ENCODE data around the gene ENTR1. TPM values are rescaled to one million over a fixed set of nuclear protein-coding genes. Genes with fewer than 3 reads are reported as not detected.

The ENTR1 gene
- polyA plus RNA-seq, 1 donor from 2014 or later = 63.7 TPM

DNA sequence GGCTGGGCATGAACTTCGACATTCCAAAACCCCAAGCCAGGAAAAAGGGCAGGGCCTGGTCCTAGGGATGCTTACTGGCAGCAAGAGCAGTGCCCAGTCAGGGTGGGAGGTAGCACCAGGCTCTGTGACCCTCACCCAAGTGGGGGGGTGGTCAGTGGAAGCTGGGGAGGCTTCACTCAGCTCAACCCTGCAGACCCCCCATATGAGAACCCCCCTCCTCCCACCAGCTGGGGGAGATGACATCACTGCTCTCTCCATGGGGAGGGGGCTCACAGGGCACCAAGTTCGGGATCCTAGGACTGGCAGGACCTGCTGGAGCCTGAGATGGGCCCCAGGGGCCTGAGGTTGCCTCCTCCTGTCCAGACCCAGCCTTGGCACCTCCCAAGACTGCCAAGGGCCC, 51.5 kb downstream of the ENTR1 start:
- Histone ChIP-seq H3K36me3 (ENCODE audit: insufficient read depth, low read length) (no peaks in the 10 kb centered on the region), H3K4me3 (ENCODE audit: low read length) (no peak overlapping the region), H3K4me2 (ENCODE audit: low read length) (no peak overlapping the region), H3K9me2 (ENCODE audit: insufficient read depth, low read length) (no peaks in the 10 kb centered on the region), H3K9me3 (ENCODE audit: low read length) (no peaks in the 10 kb centered on the region), H2AFZ (ENCODE audit: low read depth, low read length) (no peak overlapping the region), H3K79me2 (replicated peaks; ENCODE audit: insufficient read depth, low read length) (no peaks in the 10 kb centered on the region), H3K9ac (ENCODE audit: low read length) (no peak overlapping the region), H3K27ac (ENCODE audit: low read length) (no peak overlapping the region), H3K27me3 (ENCODE audit: insufficient read depth, low read depth, low read length) (no peaks in the 10 kb centered on the region), H3F3A (ENCODE audit: insufficient read depth, low read length, poor library complexity, severe bottlenecking) (no peaks in the 10 kb centered on the region), H4K20me1 (ENCODE audit: insufficient read depth) (no peaks in the 10 kb centered on the region)
- TF ChIP-seq EZH2 (IDR thresholded peaks at IDR 0.05; ENCODE audit: borderline replicate concordance, insufficient read depth, low read length, poor library complexity, severe bottlenecking) (no peak), MXI1 (conservative IDR thresholded peaks at IDR 0.05; ENCODE audit: poor library complexity, severe bottlenecking) (no peak)

DNA sequence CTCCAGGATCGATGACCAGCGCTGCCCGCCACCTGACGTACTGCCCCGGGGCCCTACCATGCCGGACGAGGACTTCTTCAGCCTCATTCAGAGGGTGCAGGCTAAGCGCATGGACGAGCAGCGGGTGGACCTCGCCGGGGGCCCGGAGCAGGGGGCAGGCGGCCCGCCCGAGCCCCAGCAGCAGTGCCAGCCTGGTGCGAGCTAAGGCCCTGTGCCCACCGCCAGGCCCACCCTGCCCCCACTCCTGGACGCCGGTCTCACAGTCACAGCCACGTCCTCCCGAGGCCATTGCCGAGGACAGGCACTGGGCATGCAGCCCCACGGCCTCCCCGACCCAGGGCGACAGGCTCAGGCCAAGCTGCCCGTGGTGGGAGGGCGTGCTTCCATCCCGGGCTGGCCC, 52.4 kb downstream of the ENTR1 start:
- Histone ChIP-seq H3K27ac (ENCODE audit: low read length) (no peak overlapping the region), H3K9me3 (ENCODE audit: low read length) (no peaks in the 10 kb centered on the region), H3K4me2 (ENCODE audit: low read length) (no peak overlapping the region), H3K27me3 (ENCODE audit: insufficient read depth, low read depth, low read length) (no peaks in the 10 kb centered on the region), H3K36me3 (ENCODE audit: insufficient read depth, low read length) (no peaks in the 10 kb centered on the region), H3K9ac (ENCODE audit: low read length) (no peak overlapping the region), H3F3A (ENCODE audit: insufficient read depth, low read length, poor library complexity, severe bottlenecking) (no peaks in the 10 kb centered on the region), H3K4me3 (ENCODE audit: low read length) (no peak overlapping the region), H3K9me2 (ENCODE audit: insufficient read depth, low read length) (no peaks in the 10 kb centered on the region), H3K79me2 (replicated peaks; ENCODE audit: insufficient read depth, low read length) (no peaks in the 10 kb centered on the region), H4K20me1 (ENCODE audit: insufficient read depth) (no peaks in the 10 kb centered on the region), H2AFZ (ENCODE audit: low read depth, low read length) (no peak overlapping the region)
- TF ChIP-seq SMC3 (conservative IDR thresholded peaks at IDR 0.05; ENCODE audit: poor library complexity) (no peak), TAF1 (IDR thresholded peaks at IDR 0.05; ENCODE audit: low read depth) (no peak), MXI1 (conservative IDR thresholded peaks at IDR 0.05; ENCODE audit: poor library complexity, severe bottlenecking) (no peak), RAD21 (conservative IDR thresholded peaks at IDR 0.05) (no peak), EZH2 (IDR thresholded peaks at IDR 0.05; ENCODE audit: borderline replicate concordance, insufficient read depth, low read length, poor library complexity, severe bottlenecking) (no peak), POLR2AphosphoS5 (IDR thresholded peaks at IDR 0.05) (no peak), EP300 (conservative IDR thresholded peaks at IDR 0.05; ENCODE audit: poor library complexity, severe bottlenecking) (no peak)
- TF ChIP-seq, protein P1, sequence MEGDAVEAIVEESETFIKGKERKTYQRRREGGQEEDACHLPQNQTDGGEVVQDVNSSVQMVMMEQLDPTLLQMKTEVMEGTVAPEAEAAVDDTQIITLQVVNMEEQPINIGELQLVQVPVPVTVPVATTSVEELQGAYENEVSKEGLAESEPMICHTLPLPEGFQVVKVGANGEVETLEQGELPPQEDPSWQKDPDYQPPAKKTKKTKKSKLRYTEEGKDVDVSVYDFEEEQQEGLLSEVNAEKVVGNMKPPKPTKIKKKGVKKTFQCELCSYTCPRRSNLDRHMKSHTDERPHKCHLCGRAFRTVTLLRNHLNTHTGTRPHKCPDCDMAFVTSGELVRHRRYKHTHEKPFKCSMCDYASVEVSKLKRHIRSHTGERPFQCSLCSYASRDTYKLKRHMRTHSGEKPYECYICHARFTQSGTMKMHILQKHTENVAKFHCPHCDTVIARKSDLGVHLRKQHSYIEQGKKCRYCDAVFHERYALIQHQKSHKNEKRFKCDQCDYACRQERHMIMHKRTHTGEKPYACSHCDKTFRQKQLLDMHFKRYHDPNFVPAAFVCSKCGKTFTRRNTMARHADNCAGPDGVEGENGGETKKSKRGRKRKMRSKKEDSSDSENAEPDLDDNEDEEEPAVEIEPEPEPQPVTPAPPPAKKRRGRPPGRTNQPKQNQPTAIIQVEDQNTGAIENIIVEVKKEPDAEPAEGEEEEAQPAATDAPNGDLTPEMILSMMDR (IDR thresholded peaks at IDR 0.05; ENCODE audit: poor library complexity, severe bottlenecking) = no peak
- TF ChIP-seq, protein P2, sequence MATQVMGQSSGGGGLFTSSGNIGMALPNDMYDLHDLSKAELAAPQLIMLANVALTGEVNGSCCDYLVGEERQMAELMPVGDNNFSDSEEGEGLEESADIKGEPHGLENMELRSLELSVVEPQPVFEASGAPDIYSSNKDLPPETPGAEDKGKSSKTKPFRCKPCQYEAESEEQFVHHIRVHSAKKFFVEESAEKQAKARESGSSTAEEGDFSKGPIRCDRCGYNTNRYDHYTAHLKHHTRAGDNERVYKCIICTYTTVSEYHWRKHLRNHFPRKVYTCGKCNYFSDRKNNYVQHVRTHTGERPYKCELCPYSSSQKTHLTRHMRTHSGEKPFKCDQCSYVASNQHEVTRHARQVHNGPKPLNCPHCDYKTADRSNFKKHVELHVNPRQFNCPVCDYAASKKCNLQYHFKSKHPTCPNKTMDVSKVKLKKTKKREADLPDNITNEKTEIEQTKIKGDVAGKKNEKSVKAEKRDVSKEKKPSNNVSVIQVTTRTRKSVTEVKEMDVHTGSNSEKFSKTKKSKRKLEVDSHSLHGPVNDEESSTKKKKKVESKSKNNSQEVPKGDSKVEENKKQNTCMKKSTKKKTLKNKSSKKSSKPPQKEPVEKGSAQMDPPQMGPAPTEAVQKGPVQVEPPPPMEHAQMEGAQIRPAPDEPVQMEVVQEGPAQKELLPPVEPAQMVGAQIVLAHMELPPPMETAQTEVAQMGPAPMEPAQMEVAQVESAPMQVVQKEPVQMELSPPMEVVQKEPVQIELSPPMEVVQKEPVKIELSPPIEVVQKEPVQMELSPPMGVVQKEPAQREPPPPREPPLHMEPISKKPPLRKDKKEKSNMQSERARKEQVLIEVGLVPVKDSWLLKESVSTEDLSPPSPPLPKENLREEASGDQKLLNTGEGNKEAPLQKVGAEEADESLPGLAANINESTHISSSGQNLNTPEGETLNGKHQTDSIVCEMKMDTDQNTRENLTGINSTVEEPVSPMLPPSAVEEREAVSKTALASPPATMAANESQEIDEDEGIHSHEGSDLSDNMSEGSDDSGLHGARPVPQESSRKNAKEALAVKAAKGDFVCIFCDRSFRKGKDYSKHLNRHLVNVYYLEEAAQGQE (IDR thresholded peaks at IDR 0.05; ENCODE audit: borderline replicate concordance) = no peak

Data from neural cell (in vitro differentiated cells).